Measurements from ENCODE around the gene HNRNPC. TPM values are rescaled to one million over a fixed set of nuclear protein-coding genes. Genes with fewer than 3 reads are reported as not detected.
"Not testable (repeated sequence)": the region's sequence is repeated elsewhere in the genome, so short reads cannot be mapped to it uniquely, and the experiment has no call there.

Gene HNRNPC
- 1,396 and 1,870 TPM in 2 replicates for total RNA-seq (2014; rRNA removed; shearing (Covaris generic))
- polyA plus RNA-seq (2015; cell fraction: cytosol; rRNA removed) = 1,072 and 1,110 TPM in 2 replicates
- 1,333 and 1,413 TPM in 2 replicates for polyA plus RNA-seq (2015; cell fraction: nucleus; rRNA removed)

DNA sequence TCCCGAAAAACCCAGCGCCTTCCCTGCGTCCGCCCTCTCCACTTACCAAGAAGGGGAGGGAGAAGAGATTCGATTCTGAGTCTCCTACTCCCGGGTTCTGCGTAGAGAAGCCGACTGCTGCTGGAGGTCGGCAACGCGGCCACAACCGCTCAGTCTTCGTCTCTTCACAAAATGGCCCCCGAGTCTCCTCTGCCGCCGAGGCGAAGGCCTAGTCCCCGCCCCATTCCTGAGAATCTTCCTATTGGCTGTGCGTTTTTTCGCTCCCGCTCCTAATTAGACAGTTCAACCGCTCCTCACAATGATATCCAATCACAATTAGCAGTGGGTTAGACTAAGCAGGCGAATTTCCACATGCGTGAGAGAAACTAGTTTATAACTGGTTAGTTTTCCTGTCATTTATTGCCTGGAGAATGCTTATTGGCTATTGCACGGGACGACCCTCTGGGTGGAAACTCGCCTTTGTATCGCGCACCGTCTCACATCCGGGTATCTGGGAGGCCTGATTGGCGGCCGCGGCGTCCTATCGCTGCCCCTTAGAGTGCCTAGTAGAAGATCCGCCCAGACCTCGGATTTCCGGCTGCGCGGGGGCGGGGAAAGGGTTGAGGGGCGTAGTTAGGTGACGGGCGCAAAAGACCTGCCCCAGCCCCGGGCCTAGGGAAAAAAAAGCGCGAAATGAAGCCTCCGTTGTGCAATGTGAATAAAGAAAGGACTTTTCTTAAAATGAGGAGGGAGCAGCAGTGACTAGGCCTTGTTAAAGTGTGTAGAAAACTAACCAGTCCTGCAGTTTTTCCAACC is at the start of gene HNRNPC:
HNRNPC (minus strand) TSS at position 191 of the 795 bp plus-strand sequence. CDS start 35,249 bp downstream, outside the sequence.
- DNase-seq (ENCODE audit: low read depth) = peak; percentile 100

DNA sequence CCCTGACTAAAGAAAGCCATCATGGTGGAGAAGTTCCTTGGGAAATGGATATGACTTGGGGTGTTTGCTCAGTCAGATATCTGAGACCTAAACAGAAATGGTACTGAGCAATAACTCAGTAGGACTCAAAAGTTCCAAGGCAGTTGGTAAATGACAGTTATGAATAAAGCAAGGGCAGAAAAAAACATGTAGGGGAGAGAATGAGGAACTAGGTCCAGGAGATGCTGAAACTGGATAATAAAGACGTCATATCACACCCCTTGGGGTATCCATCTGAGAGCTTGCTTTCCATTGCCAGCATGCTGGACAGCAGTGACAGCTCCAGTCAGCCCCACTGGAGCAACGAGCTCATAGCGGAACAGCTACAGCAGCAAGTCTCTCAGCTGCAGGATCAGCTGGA is 48.2 kb upstream of the HNRNPC start:
- no peak for DNase-seq (ENCODE audit: low read depth)

DNA sequence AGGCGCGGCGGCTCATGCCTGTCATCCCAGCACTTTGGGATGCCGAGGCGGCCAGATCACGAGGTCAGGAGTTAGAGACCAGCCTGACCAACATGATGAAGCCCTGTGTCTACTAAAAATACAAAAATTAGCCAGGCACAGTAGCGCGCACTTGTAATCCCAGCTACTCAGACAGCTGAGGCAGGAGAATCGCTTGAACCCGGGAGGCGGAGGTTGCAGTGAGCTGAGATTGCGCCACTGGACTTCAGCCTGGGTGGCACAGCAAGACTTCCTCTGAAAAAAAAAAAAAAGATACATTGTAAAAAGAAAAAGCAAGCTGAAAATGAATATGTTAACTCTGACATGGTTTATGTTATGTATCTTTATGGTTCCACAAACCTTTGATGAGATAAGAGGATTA is 44.3 kb upstream of the HNRNPC start:
- no peak for DNase-seq (ENCODE audit: low read depth)

DNA sequence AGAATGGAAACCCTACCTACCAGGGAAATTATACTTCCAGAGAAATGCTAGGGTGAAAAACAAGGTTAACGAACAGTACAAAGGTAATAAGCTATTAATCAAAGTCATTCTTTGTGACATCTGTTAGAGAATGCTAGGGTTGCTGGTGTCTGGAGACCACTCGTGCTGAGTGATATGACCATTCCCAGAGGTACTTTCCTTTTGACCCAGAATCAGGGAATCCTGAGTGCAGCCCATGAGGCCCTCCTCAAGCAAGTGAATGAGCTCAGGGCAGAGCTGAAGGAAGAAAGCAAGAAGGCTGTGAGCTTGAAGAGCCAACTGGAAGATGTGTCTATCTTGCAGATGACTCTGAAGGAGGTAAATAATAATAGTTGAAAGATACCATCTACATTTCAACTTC is 42.4 kb upstream of the HNRNPC start:
- no peak for DNase-seq (ENCODE audit: low read depth)

- no peak for DNase-seq (ENCODE audit: low read depth)
Measured at GRCh38 chr14:21309956-21310355, 40.7 kb upstream of the HNRNPC start.

GRCh38 chr14:21309238-21309636 is 40.0 kb upstream of the HNRNPC start:
- no peak for DNase-seq (ENCODE audit: low read depth)

GRCh38 chr14:21308479-21309237 is 39.4 kb upstream of the HNRNPC start:
- peak; percentile 85 for DNase-seq (ENCODE audit: low read depth)

GRCh38 chr14:21308132-21308478 is 38.9 kb upstream of the HNRNPC start:
- DNase-seq (ENCODE audit: low read depth) = no peak

DNA sequence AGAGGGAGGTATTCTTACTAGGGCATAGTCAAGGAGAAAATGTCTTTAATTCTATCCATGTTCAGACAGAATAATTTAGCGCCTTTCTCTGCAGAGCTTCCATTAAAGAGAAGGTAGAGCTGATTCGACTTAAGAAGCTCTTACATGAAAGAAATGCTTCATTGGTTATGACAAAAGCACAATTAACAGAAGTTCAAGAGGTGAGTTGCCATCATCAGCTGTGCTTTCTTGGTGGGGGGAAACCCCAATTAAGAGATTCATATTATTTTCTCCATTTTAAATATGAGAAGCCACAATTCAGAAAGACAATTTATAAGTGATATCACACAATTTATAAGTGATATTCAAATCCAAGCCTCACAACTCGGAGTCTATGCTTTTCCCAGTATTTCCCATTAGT is 38.4 kb upstream of the HNRNPC start:
- no peak for DNase-seq (ENCODE audit: low read depth)

DNA sequence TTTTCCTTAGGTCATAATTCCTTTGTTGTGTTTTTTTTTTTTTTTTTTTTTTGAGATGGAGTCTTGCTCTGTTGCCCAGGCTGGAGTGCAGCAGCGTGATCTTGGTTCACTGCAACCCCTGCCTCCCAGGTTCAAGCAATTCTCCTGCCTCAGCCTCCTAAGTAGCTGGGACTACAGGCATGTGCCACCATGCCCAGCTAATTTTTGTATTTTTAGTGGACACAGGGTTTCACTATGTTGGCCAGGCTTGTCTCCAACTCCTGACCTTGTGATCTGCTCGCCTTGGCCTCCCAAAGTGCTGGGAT is 33.5 kb upstream of the HNRNPC start:
- not testable (repeated sequence) for DNase-seq (ENCODE audit: low read depth)

GRCh38 chr14:21302013-21302835 is 33.0 kb upstream of the HNRNPC start:
- DNase-seq (ENCODE audit: low read depth) = no peak

DNA sequence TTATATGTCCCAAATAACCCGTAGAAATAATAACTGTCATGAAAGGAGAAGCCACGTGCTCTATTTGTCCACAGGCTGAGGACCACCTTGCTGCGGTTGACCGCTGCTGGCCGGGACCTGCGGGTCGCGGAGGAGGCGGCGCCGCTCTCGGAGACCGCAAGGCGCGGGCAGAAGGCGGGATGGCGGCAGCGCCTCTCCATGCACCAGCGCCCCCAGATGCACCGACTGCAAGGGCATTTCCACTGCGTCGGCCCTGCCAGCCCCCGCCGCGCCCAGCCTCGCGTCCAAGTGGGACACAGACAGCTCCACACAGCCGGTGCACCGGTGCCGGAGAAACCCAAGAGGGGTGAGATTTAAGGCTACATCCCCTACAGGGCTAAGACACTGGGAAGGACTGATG is 31.6 kb upstream of the HNRNPC start:
- no peak for DNase-seq (ENCODE audit: low read depth)

DNA sequence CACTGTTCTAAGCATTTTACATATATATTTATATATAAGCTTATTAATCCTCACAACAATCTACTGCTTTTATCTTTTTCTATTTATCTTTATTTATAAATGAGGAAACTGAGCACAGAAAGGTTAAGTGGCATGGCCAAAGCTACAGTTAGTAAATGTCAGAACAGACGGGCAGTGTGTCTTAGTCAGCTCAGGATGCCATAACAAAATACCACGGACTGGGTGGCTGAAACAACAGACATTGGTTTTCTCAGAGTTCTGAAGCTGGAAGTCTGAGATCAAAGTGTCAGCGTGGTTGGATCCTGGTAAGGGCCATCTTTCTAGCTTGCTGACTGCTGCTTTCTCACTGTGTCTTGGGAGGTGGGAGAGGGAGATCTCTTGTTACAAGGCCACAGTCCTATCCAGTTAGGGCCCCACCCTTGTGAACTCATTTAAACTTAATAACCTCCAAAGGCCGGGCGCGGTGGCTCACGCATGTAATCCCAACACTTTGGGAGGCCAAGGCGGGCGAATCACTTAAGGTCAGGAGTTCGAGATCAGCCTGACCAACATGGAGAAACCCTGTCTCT is 30.4 kb upstream of the HNRNPC start:
- peak; percentile 9 for DNase-seq (ENCODE audit: low read depth)

DNA sequence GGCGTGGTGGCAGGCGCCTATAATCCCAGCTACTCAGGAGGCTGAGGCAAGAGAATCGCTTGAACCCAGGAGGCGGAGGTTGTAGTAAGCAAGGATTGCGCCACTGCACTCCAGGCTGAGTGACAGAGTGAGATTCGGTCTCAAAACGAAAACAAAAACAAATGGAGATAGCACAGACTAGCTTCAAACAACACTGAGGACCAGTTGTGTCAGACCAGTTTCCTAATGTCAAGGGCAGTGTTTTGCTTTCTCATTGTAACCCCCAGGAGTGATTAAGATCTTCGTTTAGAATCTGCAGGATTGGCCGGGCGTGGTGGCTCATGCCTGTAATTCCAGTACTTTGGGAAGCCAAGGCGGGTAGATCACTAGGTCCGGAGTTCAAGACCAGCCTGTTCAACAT is 29.1 kb upstream of the HNRNPC start:
- DNase-seq (ENCODE audit: low read depth) = no peak

- not testable (repeated sequence) for DNase-seq (ENCODE audit: low read depth)
Measured at GRCh38 chr14:21294026-21294425, 24.8 kb upstream of the HNRNPC start.

- no peak for DNase-seq (ENCODE audit: low read depth)
Measured at GRCh38 chr14:21287168-21287567, 17.9 kb upstream of the HNRNPC start.

DNA sequence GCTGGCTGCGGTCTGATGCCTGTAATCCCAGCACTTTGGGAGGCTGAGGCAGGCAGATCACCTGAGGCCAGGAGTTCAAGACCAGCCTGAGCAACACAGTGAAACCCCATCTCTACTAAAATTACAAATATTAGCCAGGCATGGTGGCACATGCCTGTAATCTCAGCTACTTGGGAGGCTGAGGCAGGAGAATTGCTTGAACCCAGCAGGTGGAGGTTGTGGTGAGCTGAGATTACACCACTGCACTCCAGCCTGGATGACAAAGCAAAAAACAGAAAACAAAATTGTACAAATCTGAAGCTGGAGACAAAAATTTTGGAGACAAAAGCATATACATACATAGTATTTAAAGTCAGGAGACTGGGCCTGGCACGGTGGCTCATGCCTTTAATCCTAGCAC is 17.3 kb upstream of the HNRNPC start:
- DNase-seq (ENCODE audit: low read depth) = not testable (repeated sequence)

- not testable (repeated sequence) for DNase-seq (ENCODE audit: low read depth)
Measured at GRCh38 chr14:21281917-21282316, 12.7 kb upstream of the HNRNPC start.

DNA sequence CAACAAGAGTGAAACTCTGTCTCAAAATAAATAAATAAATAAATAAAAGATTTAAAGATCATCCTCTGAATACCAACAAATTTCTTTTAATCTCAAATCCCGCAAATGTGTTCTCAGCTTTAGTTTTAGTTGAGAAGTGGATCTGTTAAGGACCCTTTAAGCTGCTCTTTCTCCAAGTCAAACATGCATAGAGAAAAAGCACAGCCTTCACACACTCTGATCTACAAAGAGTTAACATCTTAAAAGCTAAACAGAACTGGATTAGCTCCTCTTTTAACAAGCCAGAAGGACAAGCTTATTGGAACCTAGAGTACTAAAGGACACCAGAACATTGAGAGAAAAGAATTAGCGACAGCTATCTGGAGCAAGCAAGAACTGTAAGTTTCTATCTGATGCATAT is 10.5 kb upstream of the HNRNPC start, which contains the start of gene RPGRIP1:
RPGRIP1 (plus strand) TSS at position 301 of the 400 bp plus-strand sequence. CDS start 7,894 bp downstream, outside the sequence.
- DNase-seq (ENCODE audit: low read depth) = no peak

- no peak for DNase-seq (ENCODE audit: low read depth)
Measured at GRCh38 chr14:21278632-21279031, 9.4 kb upstream of the HNRNPC start.

GRCh38 chr14:21275261-21275858 is 6.1 kb upstream of the HNRNPC start:
- DNase-seq (ENCODE audit: low read depth) = no peak
